IMR-90 (cell line): ENCODE results near the gene NF1. TPM values are rescaled to one million over a fixed set of nuclear protein-coding genes. Genes with fewer than 3 reads are reported as not detected.

ENCODE experiments used
- ATAC-seq: fragments of 200-7000 bp; cut with Tn5 transposase; 2 replicates; pipeline ENCODE4 v1.9.1; 2020; ENCODE audit warnings: low read depth, mild to moderate bottlenecking, moderate library complexity
- BruUV-seq: library from RNA; stranded (reverse); fragments of 400-500 nt; replicated peaks from 2 replicates; lab custom pipeline; 2021; lab: Mats Ljungman, UMichigan
- CTCF ChIA-PET: fragments of 300-600 bp; formaldehyde crosslinking; extraction: SDS; loops from one replicate; lab custom pipeline; 2021; ENCODE audit warnings: antibody characterized with exemption; lab: Yijun Ruan, JAX
- POLR2A ChIA-PET: fragments of 300-600 bp; sonication (Branson Sonifier 250); formaldehyde crosslinking; loops from one replicate; lab custom pipeline; 2022; ENCODE audit warnings: antibody characterized with exemption; ENCODE audit not compliant: unreplicated experiment; lab: Charles Lee
- DNase-seq: peaks from one replicate; pipeline ENCODE4 v3.0.0; 2013
- H2AFZ ChIP-seq: replicated peaks from 2 replicates; pipeline ENCODE3; 2013; ENCODE audit warnings: low read length, mild to moderate bottlenecking; ENCODE audit not compliant: poor library complexity
- H2AK5ac ChIP-seq: 2 replicates; pipeline ENCODE4 v1.6.1; 2013; ENCODE audit warnings: low read depth, low read length, inconsistent platforms
- H2AK9ac ChIP-seq: replicated peaks from 2 replicates; pipeline ENCODE3; 2013; ENCODE audit warnings: mild to moderate bottlenecking, low read depth, low read length, moderate library complexity; ENCODE audit not compliant: poor library complexity
- H2BK120ac ChIP-seq: 2 replicates; pipeline ENCODE4 v1.6.1; 2013; ENCODE audit warnings: low read depth, low read length, inconsistent platforms
- H2BK15ac ChIP-seq: 3 replicates; pipeline ENCODE4 v1.6.1; 2013; ENCODE audit warnings: low read depth, low read length, inconsistent platforms
- H2BK20ac ChIP-seq: 2 replicates; pipeline ENCODE4 v1.6.1; 2013; ENCODE audit warnings: low read depth, mild to moderate bottlenecking, inconsistent platforms, low read length, moderate library complexity
- H2BK5ac ChIP-seq: 2 replicates; pipeline ENCODE4 v1.6.1; 2013; ENCODE audit warnings: mild to moderate bottlenecking, low read depth, low read length, inconsistent platforms; ENCODE audit not compliant: poor library complexity, severe bottlenecking
- H3K14ac ChIP-seq: replicated peaks from 2 replicates; pipeline ENCODE4 v1.6.1; 2013; ENCODE audit warnings: low read depth, low read length, inconsistent platforms
- H3K18ac ChIP-seq: 2 replicates; pipeline ENCODE4 v1.6.1; 2013; ENCODE audit warnings: low read depth, low read length, control low read depth
- H3K23ac ChIP-seq: 2 replicates; pipeline ENCODE4 v1.6.1; 2013; ENCODE audit warnings: low read depth, low read length, inconsistent platforms
- H3K27ac ChIP-seq: 2 replicates; pipeline ENCODE4 v1.5.1; 2013; ENCODE audit warnings: mild to moderate bottlenecking, control low read depth, low read length; ENCODE audit not compliant: insufficient read depth
- H3K27me3 ChIP-seq: 2 replicates; pipeline ENCODE4 v1.6.1; 2013; ENCODE audit warnings: low read length; ENCODE audit not compliant: control insufficient read depth, insufficient read depth
- H3K36me3 ChIP-seq: 2 replicates; pipeline ENCODE4 v1.6.1; 2013; ENCODE audit warnings: low read length, mixed read lengths; ENCODE audit not compliant: control insufficient read depth, insufficient read depth
- H3K4ac ChIP-seq: 2 replicates; pipeline ENCODE4 v1.6.1; 2013; ENCODE audit warnings: low read depth, low read length, inconsistent platforms
- H3K4me1 ChIP-seq: 2 replicates; pipeline ENCODE4 v1.6.1; 2013; ENCODE audit warnings: low read length, mixed read lengths; ENCODE audit not compliant: control insufficient read depth, insufficient read depth
- H3K4me2 ChIP-seq: 2 replicates; pipeline ENCODE4 v1.6.1; 2013; ENCODE audit warnings: low read depth, mild to moderate bottlenecking, control low read depth, low read length, moderate library complexity
- H3K4me3 ChIP-seq: 2 replicates; pipeline ENCODE4 v1.5.1; 2013; ENCODE audit warnings: low read depth, mild to moderate bottlenecking, control low read depth, low read length, moderate library complexity; ENCODE audit not compliant: insufficient read depth
- H3K56ac ChIP-seq: 2 replicates; pipeline ENCODE4 v1.6.1; 2013; ENCODE audit warnings: low read length, inconsistent platforms; ENCODE audit not compliant: insufficient read depth; ENCODE audit errors: extremely low read depth
- H3K79me1 ChIP-seq, 2 experiments: 2 replicates each; pipeline ENCODE4 v1.6.1; 2013; ENCODE audit warnings: low read length in 2 of 2, inconsistent platforms in 1 of 2, low read depth in 1 of 2
- H3K9ac ChIP-seq: 2 replicates; pipeline ENCODE4 v1.6.1; 2013; ENCODE audit warnings: low read depth, low read length, control low read depth
- H3K9me1 ChIP-seq: 2 replicates; pipeline ENCODE4 v1.6.1; 2013; ENCODE audit warnings: low read length, inconsistent platforms; ENCODE audit not compliant: insufficient read depth
- H3K9me3 ChIP-seq: 2 replicates; pipeline ENCODE4 v1.6.1; 2013; ENCODE audit warnings: low read length; ENCODE audit not compliant: control insufficient read depth, insufficient read depth
- H4K20me1 ChIP-seq: 2 replicates; pipeline ENCODE4 v1.6.1; 2013; ENCODE audit warnings: low read length, inconsistent platforms; ENCODE audit not compliant: insufficient read depth
- H4K5ac ChIP-seq: 2 replicates; pipeline ENCODE4 v1.6.1; 2013; ENCODE audit warnings: mild to moderate bottlenecking, low read depth, low read length, control low read depth
- H4K8ac ChIP-seq, 2 experiments: 2 replicates each; pipeline ENCODE4 v1.6.1; 2013; ENCODE audit warnings: low read depth in 2 of 2, low read length in 2 of 2, control low read depth in 1 of 2, inconsistent platforms in 1 of 2
- H4K91ac ChIP-seq: 2 replicates; pipeline ENCODE4 v1.6.1; 2013; ENCODE audit warnings: low read depth, low read length, inconsistent platforms; ENCODE audit not compliant: insufficient read depth
- BHLHE40 ChIP-seq: fragments of 150-350 bp; IDR thresholded peaks from 2 replicates; pipeline ENCODE4 v1.6.1; 2016; ENCODE audit warnings: mild to moderate bottlenecking, low read depth, low read length
- CEBPB ChIP-seq: IDR thresholded peaks from 2 replicates; pipeline ENCODE4 v1.6.1; 2012; ENCODE audit warnings: low read depth, low read length, improper control_type of control experiment
- CHD1 ChIP-seq: IDR thresholded peaks from 2 replicates; pipeline ENCODE4 v1.6.1; 2012; ENCODE audit warnings: low read depth, low read length, improper control_type of control experiment
- CTCF ChIP-seq: conservative IDR thresholded peaks from 2 replicates; pipeline ENCODE4 v1.5.1; 2012; ENCODE audit warnings: mild to moderate bottlenecking, low read depth, low read length, improper control_type of control experiment
- ELK1 ChIP-seq: fragments of 150-350 bp; IDR thresholded peaks from 2 replicates; pipeline ENCODE4 v1.6.1; 2016; ENCODE audit warnings: low read depth, mild to moderate bottlenecking, low read length, moderate library complexity, borderline replicate concordance
- FOS ChIP-seq: fragments of 150-350 bp; IDR thresholded peaks from 2 replicates; pipeline ENCODE4 v1.6.1; 2016; ENCODE audit warnings: low read depth, low read length
- MAFK ChIP-seq: IDR thresholded peaks from 2 replicates; pipeline ENCODE4 v1.6.1; 2012; ENCODE audit warnings: low read depth, low read length, improper control_type of control experiment
- MAZ ChIP-seq: IDR thresholded peaks from 2 replicates; pipeline ENCODE4 v1.6.1; 2012; ENCODE audit warnings: low read depth, mild to moderate bottlenecking, low read length, improper control_type of control experiment, moderate library complexity, borderline replicate concordance
- MXI1 ChIP-seq: IDR thresholded peaks from 2 replicates; pipeline ENCODE4 v1.6.1; 2012; ENCODE audit warnings: low read depth, mild to moderate bottlenecking, low read length, moderate library complexity, borderline replicate concordance
- NFE2L2 ChIP-seq: fragments of 150-350 bp; IDR thresholded peaks from 2 replicates; pipeline ENCODE4 v1.6.1; 2016; ENCODE audit warnings: low read depth, mild to moderate bottlenecking, low read length
- POLR2A ChIP-seq: IDR thresholded peaks from 2 replicates; pipeline ENCODE4 v1.6.1; 2012; ENCODE audit warnings: mild to moderate bottlenecking, low read depth, low read length
- RAD21 ChIP-seq: IDR thresholded peaks from 2 replicates; pipeline ENCODE4 v1.6.1; 2012; ENCODE audit warnings: low read length, improper control_type of control experiment
- RCOR1 ChIP-seq: IDR thresholded peaks from 2 replicates; pipeline ENCODE4 v1.6.1; 2012; ENCODE audit warnings: mild to moderate bottlenecking, low read length, improper control_type of control experiment; ENCODE audit not compliant: insufficient replicate concordance
- RFX5 ChIP-seq: IDR thresholded peaks from 2 replicates; pipeline ENCODE4 v1.8.0; 2012; ENCODE audit warnings: low read depth, mild to moderate bottlenecking, low read length, moderate library complexity
- SMC3 ChIP-seq: fragments of 150-350 bp; IDR thresholded peaks from 2 replicates; pipeline ENCODE4 v1.6.1; 2016; ENCODE audit warnings: low read depth, mild to moderate bottlenecking, antibody characterized with exemption, low read length, moderate library complexity
- USF2 ChIP-seq: fragments of 150-350 bp; IDR thresholded peaks from 2 replicates; pipeline ENCODE4 v1.6.1; 2017; ENCODE audit warnings: mild to moderate bottlenecking, antibody characterized with exemption, low read length, low read depth
- dilution Hi-C: fragments of 300-500 bp; cut with HindIII; formaldehyde crosslinking; loops from one replicate; pipeline ENCODE4 v1.14.3; 2018; ENCODE audit warnings: low sequenced_read_pairs; ENCODE audit not compliant: unreplicated experiment
- in situ Hi-C: fragments of 300-500 bp; cut with MboI; formaldehyde crosslinking; loops from 3 replicates; pipeline ENCODE4 v1.14.3; 2019; ENCODE audit warnings: low sequenced_read_pairs, inconsistent platforms, mixed read lengths
- intact Hi-C: fragments of 100-400 bp; cut with micrococcal nuclease; formaldehyde crosslinking; loops from 2 replicates; pipeline ENCODE4 v1.10.0; 2022
- polyA plus RNA-seq, 3 experiments: library from polyadenylated mRNA; depleted of rRNA; stranded (reverse); fragments of >200 nt; gene quantifications; 2 replicates each; pipeline ENCODE4 v1.2.3, GENCODE V29; 2012; ENCODE audit warnings: low replicate concordance in 1 of 3
- total RNA-seq: library from RNA; depleted of rRNA; stranded (reverse); fragments of >200 nt; gene quantifications from 2 replicates; pipeline ENCODE4 v1.2.3, GENCODE V29; 2012

The NF1 gene
- total and polyA plus RNA-seq, 2 of the 4 experiments (the other 2 are of a cell fraction), result 17.9 to 48.6 TPM

- H3K14ac ChIP-seq, result no peak overlapping the region
- no peak overlapping the region for H2AK9ac ChIP-seq
- H3K9me3 ChIP-seq, result peaks cover 3% of the 10 kb centered on the region; the same call in 1 of the 2 replicates
- H3K4me2 ChIP-seq, result no peak overlapping the region
- no peaks in the 10 kb centered on the region for H3K36me3 ChIP-seq
- in situ Hi-C loops (no loop called here), intact Hi-C loops (no loop called here), dilution Hi-C loops (no loop called here)
- ChIA-PET POLR2A (no interaction called here), CTCF (interaction anchor here (0.5 to 1.2 kb wide), 2 partner anchors 14 to 204 kb away, joined by 3 read pairs; no protein-coding TSS in a partner anchor)
- H3K23ac ChIP-seq, result no peak overlapping the region
- H2BK5ac ChIP-seq, result no peak overlapping the region
- no TSS peak for BruUV-seq
- no peak overlapping the region for H3K27ac ChIP-seq
- H3K18ac ChIP-seq, result no peak overlapping the region
- ATAC-seq (no peak), DNase-seq (no peak)
- H4K91ac ChIP-seq, result no peak overlapping the region
- peaks cover 7% of the 10 kb centered on the region for H3K4me1 ChIP-seq
- H4K5ac ChIP-seq, result no peak overlapping the region
- H3K27me3 ChIP-seq, result peaks cover 7% of the 10 kb centered on the region
- peaks cover 12% of the 10 kb centered on the region for H3K9me1 ChIP-seq
- TF ChIP-seq RCOR1, result no peak
- TF ChIP-seq ELK1, result no peak
- TF ChIP-seq MXI1, result no peak
- TF ChIP-seq POLR2A, result no peak
- TF ChIP-seq CHD1, result no peak
- TF ChIP-seq CTCF, result no peak
- no peak for TF ChIP-seq NFE2L2
- no peak for TF ChIP-seq SMC3
- TF ChIP-seq USF2, result no peak
- TF ChIP-seq MAFK, result no peak
- no peak for TF ChIP-seq CEBPB
- TF ChIP-seq FOS, result no peak
- no peak for TF ChIP-seq RFX5
- TF ChIP-seq MAZ, result no peak
- TF ChIP-seq RAD21, result no peak
- TF ChIP-seq BHLHE40, result no peak
- H2AK5ac ChIP-seq, result no peak overlapping the region
- no peak overlapping the region for H2BK15ac ChIP-seq
- H2AFZ ChIP-seq, result no peak overlapping the region
- H2BK20ac ChIP-seq, result no peak overlapping the region
- no peak overlapping the region for H3K4ac ChIP-seq
- H4K20me1 ChIP-seq, result 0 out of 2 replicates have a peak, but pooled peaks cover 5% of the 10 kb centered on the region
- H3K9ac ChIP-seq, result no peak overlapping the region
- no peak overlapping the region for H2BK120ac ChIP-seq
- no peak overlapping the region for H3K56ac ChIP-seq
- H3K79me1 ChIP-seq, result peaks cover 0 to 5% of the 10 kb centered on the region in 2 experiments; a peak in 1 of 4 replicates
- no peak overlapping the region for H4K8ac ChIP-seq
- no peak overlapping the region for H3K4me3 ChIP-seq
These were observed 46.6 kb upstream of the NF1 start for GRCh38 chr17:31048142-31048541.
